Measurements from ENCODE around the gene UQCR10. TPM values are rescaled to one million over a fixed set of nuclear protein-coding genes. Genes with fewer than 3 reads are reported as not detected.
A peak's percentile ranks its signal among the peaks of the same experiment; 100 is the strongest.

UQCR10 gene
- total RNA-seq, 1 donor from 2014 or later: 80.3 TPM

- Histone ChIP-seq H3K27me3 (ENCODE audit: low read depth) (no peaks in the 10 kb centered on the region), H3K4me1 (peaks cover 49% of the 10 kb centered on the region), H3K36me3 (peaks cover 81% of the 10 kb centered on the region), H3K27ac (peak overlapping the region; percentile 81), H3K4me3 (no peak overlapping the region), H3K9me3 (no peaks in the 10 kb centered on the region)
- intact Hi-C loops (cut with DNase I): no loop called here
- no peak for DNase-seq
- ATAC-seq: no peak
- TF ChIP-seq CTCF (IDR thresholded peaks at IDR 0.05): no peak
These were observed 34.6 kb downstream of the UQCR10 start for GRCh38 chr22:29801796-29802195.

GRCh38 chr22:29803190-29803589 lies 36.0 kb downstream of the UQCR10 start:
- no peaks in the 10 kb centered on the region for H3K27me3 ChIP-seq (ENCODE audit: low read depth)
- H3K4me3 ChIP-seq: no peak overlapping the region
- H3K27ac ChIP-seq: no peak overlapping the region
- no peak for DNase-seq
- intact Hi-C loops (cut with DNase I): no loop called here
- peaks cover 86% of the 10 kb centered on the region for H3K36me3 ChIP-seq
- H3K4me1 ChIP-seq: peaks cover 35% of the 10 kb centered on the region
- no peak for ATAC-seq
- H3K9me3 ChIP-seq: no peaks in the 10 kb centered on the region
- TF ChIP-seq CTCF (IDR thresholded peaks at IDR 0.05): no peak

- ATAC-seq: no peak
- Histone ChIP-seq H3K36me3 (peaks cover 92% of the 10 kb centered on the region), H3K4me1 (peaks cover 19% of the 10 kb centered on the region), H3K27ac (no peak overlapping the region), H3K4me3 (no peak overlapping the region), H3K9me3 (no peaks in the 10 kb centered on the region), H3K27me3 (ENCODE audit: low read depth) (no peaks in the 10 kb centered on the region)
- no peak for TF ChIP-seq CTCF (IDR thresholded peaks at IDR 0.05)
- intact Hi-C loops (cut with DNase I): no loop called here
- DNase-seq: no peak
These were observed 37.8 kb downstream of the UQCR10 start for GRCh38 chr22:29804985-29805384.

GRCh38 chr22:29806196-29806595 lies 39.0 kb downstream of the UQCR10 start:
- peaks cover 95% of the 10 kb centered on the region for H3K36me3 ChIP-seq

GRCh38 chr22:29810216-29810615 lies 43.0 kb downstream of the UQCR10 start:
- ATAC-seq: no peak
- H3K27ac ChIP-seq: no peak overlapping the region
- no peaks in the 10 kb centered on the region for H3K27me3 ChIP-seq (ENCODE audit: low read depth)
- H3K4me1 ChIP-seq: peaks cover 28% of the 10 kb centered on the region
- no peak for DNase-seq
- H3K36me3 ChIP-seq: peaks cover 96% of the 10 kb centered on the region
- H3K4me3 ChIP-seq: no peak overlapping the region
- intact Hi-C loops (cut with DNase I): no loop called here
- TF ChIP-seq CTCF (IDR thresholded peaks at IDR 0.05): no peak
- no peaks in the 10 kb centered on the region for H3K9me3 ChIP-seq

More at GRCh38 chr22:29806196-29806595, 39.0 kb downstream of the UQCR10 start:
- ATAC-seq: no peak
- H3K27me3 ChIP-seq (ENCODE audit: low read depth): no peaks in the 10 kb centered on the region
- no peak overlapping the region for H3K4me3 ChIP-seq
- no peak for DNase-seq
- no peaks in the 10 kb centered on the region for H3K9me3 ChIP-seq
- no peak overlapping the region for H3K27ac ChIP-seq
- H3K4me1 ChIP-seq: peaks cover 21% of the 10 kb centered on the region
- TF ChIP-seq CTCF (IDR thresholded peaks at IDR 0.05): no peak
- intact Hi-C loops (cut with DNase I): no loop called here

- DNase-seq: peak; percentile 66
- Histone ChIP-seq H3K9me3 (no peaks in the 10 kb centered on the region), H3K36me3 (peaks cover 96% of the 10 kb centered on the region), H3K27me3 (ENCODE audit: low read depth) (no peaks in the 10 kb centered on the region), H3K4me3 (no peak overlapping the region), H3K27ac (peak overlapping the region; percentile 32), H3K4me1 (peaks cover 28% of the 10 kb centered on the region)
- TF ChIP-seq CTCF (IDR thresholded peaks at IDR 0.05): no peak
- intact Hi-C loops (cut with DNase I): no loop called here
- peak; percentile 87 to 91 for ATAC-seq
These were observed 44.2 kb downstream of the UQCR10 start for GRCh38 chr22:29811377-29811776.

All from lower lobe of right lung (tissue), 2 donors.